Epithelial cell of prostate (primary cell): ENCODE data around the gene P2RX6.
A peak's percentile ranks its signal among the peaks of the same experiment; 100 is the strongest.
"Not testable (repeated sequence)": the region's sequence is repeated elsewhere in the genome, so short reads cannot be mapped to it uniquely, and the experiment has no call there.

Source experiments
- DNase-seq: peaks from one replicate; pipeline ENCODE4 v3.0.0-alpha.2; 2011; ENCODE audit warnings: low read depth, low spot score
- H3K27ac ChIP-seq: fragments of 450-650 bp; 2 replicates; pipeline ENCODE4 v1.5.1; 2017; ENCODE audit warnings: mild to moderate bottlenecking

The P2RX6 gene

DNA sequence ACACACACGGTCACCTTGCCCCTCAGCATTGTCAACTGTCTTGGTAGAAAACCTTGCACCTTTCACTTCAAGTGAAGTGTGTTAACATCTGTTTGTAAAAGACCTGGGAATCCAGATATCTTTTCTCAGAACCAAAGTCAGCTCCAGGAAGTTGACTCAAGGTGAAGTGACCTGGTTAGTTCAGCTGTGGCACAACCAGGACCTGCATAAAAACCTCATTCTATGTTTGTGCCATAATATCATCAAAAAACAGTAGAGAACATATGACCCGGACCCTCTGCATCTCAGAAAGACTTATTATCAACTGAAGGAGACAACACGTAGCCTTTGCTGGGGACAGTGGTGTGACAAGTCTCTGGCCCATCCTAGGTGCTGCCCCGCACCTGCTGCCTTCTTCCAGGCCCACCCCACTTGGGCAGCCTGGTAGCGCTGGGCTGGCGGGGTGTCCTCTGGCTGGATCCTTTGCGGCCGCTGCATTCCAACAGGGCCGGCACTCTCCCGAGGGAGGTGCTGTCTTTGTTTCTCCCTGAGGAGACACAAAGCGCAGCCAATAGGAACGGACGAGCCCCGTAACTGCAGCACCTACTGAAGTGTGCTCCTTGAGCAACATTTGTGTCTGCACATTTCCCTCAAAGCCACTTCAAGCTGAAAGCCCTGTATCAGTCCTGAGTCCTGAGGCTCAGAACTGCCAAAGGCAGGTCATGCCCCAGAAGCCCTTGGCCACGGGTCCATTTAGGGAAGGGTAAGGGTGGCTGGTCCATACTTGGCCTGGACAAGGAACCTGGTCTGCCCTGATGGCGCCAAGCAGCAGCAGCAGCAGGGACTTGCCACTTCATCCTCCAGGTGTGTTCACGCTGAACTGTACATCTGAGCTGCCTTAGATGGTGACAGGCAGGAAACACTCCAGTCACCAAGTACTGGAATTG is 56.0 kb downstream of the P2RX6 start:
- no peak for DNase-seq
- no peak overlapping the region for H3K27ac ChIP-seq

DNA sequence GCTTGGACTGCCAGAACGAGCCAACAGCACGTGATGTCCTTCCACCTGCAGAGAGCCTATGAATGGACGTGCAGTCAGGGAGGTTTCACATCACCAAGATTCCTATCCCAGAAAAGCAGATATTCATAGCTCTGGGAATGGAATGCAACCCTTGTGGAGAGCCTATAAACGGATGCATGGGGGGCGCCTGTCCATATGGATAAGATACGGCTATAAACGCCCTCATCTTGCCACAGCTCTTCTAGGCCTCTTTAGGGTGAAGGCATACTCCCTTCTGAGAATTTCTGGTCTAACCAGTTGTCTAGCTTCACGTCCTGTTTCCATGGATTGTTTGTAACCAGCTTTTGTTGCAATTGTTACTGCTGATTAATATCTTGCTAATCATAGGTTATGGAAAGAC is 56.8 kb downstream of the P2RX6 start:
- H3K27ac ChIP-seq, DNase-seq: not testable (repeated sequence)

DNA sequence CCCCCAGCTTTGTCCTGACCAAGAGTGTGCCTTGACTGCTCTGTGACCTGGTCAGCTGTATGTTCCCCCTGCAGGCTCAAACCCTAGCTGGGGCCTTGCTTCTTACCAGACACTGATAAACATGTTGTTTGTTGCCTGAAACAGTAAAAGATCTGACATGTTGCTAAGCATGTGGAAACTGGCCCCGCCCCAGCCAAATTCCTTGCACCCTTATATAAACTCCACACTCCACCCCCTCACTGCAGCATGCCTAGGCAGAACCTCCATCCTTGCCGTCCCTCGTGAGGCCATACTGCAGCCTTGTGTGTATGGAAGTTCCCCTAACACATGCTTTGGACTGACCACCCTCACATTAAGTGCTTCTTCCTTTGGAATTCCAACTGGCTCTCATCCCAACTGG is 58.1 kb downstream of the P2RX6 start:
- peak; percentile 14 for DNase-seq
- no peak overlapping the region for H3K27ac ChIP-seq

DNA sequence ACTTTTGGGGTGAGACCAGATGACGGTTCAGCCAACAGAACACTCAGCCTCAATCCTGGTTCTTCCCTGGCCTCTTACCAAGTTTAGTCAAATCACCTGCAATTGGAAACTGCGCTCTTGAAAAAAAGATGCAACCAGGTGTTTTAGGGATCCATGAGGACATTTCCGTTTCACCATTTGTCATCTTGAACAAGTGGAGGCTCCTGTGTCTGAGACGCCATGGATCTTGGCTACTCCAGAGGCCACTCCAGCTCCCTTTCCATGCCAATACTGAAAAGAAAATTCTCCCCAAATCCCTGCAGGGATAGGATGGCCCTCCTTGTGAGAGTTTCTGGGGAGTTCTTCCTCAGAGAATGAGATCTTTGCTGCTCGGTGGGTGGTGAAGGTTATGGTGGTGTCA is 58.5 kb downstream of the P2RX6 start:
- DNase-seq = no peak
- H3K27ac ChIP-seq = no peak overlapping the region

DNA sequence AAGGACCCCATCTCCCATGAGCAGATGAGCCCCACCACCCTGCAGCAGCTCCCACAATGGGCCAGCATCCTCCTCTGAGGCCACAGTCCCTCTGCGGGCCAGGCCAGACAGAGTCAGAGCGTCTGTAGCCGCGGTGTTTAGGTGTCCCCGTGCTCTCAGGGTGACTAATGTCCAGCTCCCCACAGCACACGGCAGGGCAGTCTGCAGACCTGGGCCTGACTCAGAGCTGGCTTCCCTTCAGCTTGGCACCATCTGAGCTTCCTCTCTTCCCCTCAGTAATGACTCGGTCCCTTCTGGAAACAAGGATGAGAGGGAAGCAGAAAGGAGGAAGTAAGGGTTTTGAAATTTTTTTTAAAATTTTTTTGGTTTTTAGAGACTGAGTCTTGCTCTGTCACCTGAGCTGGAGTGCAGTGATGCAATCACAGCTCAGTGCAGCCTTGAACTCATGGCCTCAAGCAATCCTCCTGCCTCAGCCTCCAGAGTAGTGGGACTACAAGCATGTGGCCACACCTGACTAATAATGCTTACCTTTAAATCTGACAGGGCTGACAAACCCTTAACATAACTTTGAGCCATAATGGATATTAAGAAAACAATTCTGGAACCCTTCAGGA is 59.2 kb downstream of the P2RX6 start:
- peak; percentile 55 for DNase-seq

DNA sequence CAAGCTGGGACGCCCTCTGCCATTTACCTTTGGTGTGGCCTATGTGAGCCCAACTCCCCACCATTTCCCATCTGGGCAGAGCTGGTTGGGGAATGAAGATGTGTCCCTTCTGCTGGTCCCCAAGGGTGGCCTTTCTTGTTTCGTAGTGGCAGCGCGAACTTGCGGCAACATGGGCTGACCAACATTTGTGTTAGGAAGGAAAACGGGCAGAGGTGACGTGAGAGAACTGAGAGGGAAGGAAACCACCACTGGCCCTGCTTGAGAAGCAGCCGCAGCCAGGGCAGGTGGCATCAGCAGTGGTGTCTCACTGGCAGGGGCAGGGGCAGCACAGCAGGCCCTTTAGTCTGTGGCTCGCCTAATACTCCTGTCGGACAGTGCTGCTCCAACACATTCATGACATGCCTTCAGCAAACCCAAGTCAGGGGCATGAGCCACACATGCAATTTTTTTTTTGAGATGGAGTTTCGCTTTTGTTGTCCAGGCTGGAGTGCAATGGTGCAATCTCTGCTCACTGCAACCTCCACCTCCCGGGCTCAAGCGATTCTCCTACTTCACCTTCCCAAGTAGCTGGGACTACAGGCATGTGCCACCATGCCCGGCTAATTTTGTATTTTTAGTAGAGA is 60.7 kb downstream of the P2RX6 start:
- H3K27ac ChIP-seq = no peak overlapping the region
- no peak for DNase-seq

More for the DNA sequence above, 59.2 kb downstream of the P2RX6 start:
- H3K27ac ChIP-seq = peak overlapping the region; percentile 37

DNA sequence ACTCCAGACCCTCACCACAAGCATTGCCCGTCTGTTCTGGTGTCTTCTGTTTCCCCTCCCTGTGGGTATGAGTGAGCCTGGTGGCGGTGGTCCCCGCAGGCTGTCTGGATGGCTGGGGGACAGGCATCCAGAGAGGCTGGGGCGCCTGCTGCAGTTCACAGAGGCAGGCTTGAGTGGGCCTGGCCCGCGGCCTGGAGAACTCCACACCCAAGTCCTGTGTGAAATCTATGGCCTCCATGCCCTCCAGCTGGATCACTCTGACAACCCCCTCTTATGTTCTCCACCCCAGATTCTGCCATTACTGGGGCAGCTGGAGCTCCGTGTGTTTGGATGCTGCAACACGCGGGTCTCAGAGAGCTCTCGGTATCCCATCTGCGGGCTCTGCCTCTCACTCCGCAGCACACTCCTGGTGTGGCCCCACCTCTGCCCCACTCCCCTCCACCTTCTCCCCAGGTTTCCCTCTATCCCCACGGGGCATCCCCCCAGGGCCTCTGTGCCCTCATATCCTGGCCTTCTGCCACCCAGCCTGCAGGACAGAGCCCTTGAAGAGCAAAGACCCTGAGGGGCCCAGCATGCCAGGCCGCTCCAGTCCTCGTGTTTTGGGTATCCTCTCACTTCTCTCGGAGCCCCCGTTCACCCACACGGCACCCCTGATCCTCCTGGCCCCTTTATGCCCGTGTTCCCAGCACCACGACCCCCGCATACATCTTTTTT is 62.1 kb downstream of the P2RX6 start:
- DNase-seq = no peak

More for the DNA sequence above, 62.1 kb downstream of the P2RX6 start:
- no peak overlapping the region for H3K27ac ChIP-seq
